SH-SY5Y (cell line): Measurements from ENCODE around the gene CLPX.

Experiments
- GATA2 ChIP-seq: IDR thresholded peaks from 2 replicates; pipeline ENCODE4 v1.6.1; 2011; ENCODE audit warnings: mild to moderate bottlenecking, low read depth, low read length
- GATA3 ChIP-seq: IDR thresholded peaks from 2 replicates; pipeline ENCODE4 v1.6.1; 2011; ENCODE audit warnings: low read depth, mild to moderate bottlenecking, low read length, moderate library complexity

DNA sequence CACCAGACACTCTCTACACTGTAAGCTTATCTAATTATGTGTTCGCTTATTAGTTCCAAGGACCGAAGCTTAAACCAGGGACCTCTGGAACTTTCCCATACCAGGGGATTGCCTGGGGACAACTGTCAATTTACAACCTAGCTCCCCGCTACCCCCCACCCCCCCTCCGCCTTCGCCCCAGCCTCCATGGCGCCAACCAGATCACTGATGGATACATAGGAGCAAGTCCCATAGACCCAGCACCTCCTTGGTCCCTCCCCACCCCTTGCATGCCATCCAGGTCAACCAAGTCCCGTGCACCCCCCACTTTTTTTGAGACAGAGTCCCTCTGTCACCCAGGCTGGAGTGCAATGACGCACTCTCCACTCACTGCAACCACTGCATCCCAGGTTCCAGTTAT is 50.6 kb downstream of the CLPX start:
- TF ChIP-seq GATA3: no peak
- no peak for TF ChIP-seq GATA2
